NCI-H226 (cell line): ENCODE measurements around the gene SPEN.

Experiments used
- DNase-seq: peaks from one replicate; pipeline ENCODE4 v3.0.0-alpha.2; 2015

Gene SPEN

GRCh38 chr1:15937706-15938168, 90.2 kb downstream of the SPEN start:
- DNase-seq = no peak

GRCh38 chr1:15938628-15939161, 91.2 kb downstream of the SPEN start:
- DNase-seq = no peak

- DNase-seq = no peak
Measured at GRCh38 chr1:15939181-15940109, 91.9 kb downstream of the SPEN start.

GRCh38 chr1:15940110-15941043, 92.9 kb downstream of the SPEN start:
- no peak for DNase-seq

- DNase-seq = no peak
Measured at GRCh38 chr1:15941044-15941840, 93.7 kb downstream of the SPEN start.

- DNase-seq = no peak
Measured at GRCh38 chr1:15941899-15942660, 94.6 kb downstream of the SPEN start.

GRCh38 chr1:15942661-15943327, 95.3 kb downstream of the SPEN start:
- DNase-seq = no peak

- DNase-seq = no peak
Measured at GRCh38 chr1:15943328-15943991, 96.0 kb downstream of the SPEN start.

- DNase-seq = no peak
Measured at GRCh38 chr1:15943992-15944307, 96.4 kb downstream of the SPEN start.

GRCh38 chr1:15944308-15945010, 97.0 kb downstream of the SPEN start:
- no peak for DNase-seq

GRCh38 chr1:15945011-15945831, 97.7 kb downstream of the SPEN start:
- no peak for DNase-seq

- DNase-seq = no peak
Measured at GRCh38 chr1:15945832-15946448, 98.4 kb downstream of the SPEN start.

GRCh38 chr1:15946571-15947381, 99.3 kb downstream of the SPEN start:
- no peak for DNase-seq

- DNase-seq = no peak
Measured at GRCh38 chr1:15947382-15948090, 100.0 kb downstream of the SPEN start.

GRCh38 chr1:15948091-15948591, 100.6 kb downstream of the SPEN start:
- DNase-seq = no peak

GRCh38 chr1:15948595-15949452, 101.3 kb downstream of the SPEN start:
- DNase-seq = peak; percentile 94
